ENCODE data around the gene LURAP1L.
A peak's percentile ranks its signal among the peaks of the same experiment; 100 is the strongest.

LURAP1L gene

DNA sequence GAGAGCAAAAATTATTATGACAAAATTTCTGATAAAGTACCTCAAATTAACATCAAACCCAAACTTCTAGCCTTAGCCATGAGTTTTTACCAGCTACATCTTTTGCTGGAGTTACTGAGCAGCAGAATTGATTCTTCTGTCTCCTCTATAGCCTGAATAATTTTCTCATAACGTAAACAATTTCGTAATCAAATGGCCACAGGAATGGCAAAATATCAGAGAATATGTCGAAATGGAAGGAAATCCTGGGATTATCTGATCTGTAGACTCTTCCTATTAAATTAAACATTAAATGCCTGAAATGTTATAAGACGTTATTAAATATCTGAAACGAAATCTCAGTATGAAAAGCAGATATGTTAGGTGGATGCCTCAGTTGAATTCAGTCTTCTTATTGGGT, 41.1 kb downstream of the LURAP1L start:
- TF ChIP-seq, protein P1, sequence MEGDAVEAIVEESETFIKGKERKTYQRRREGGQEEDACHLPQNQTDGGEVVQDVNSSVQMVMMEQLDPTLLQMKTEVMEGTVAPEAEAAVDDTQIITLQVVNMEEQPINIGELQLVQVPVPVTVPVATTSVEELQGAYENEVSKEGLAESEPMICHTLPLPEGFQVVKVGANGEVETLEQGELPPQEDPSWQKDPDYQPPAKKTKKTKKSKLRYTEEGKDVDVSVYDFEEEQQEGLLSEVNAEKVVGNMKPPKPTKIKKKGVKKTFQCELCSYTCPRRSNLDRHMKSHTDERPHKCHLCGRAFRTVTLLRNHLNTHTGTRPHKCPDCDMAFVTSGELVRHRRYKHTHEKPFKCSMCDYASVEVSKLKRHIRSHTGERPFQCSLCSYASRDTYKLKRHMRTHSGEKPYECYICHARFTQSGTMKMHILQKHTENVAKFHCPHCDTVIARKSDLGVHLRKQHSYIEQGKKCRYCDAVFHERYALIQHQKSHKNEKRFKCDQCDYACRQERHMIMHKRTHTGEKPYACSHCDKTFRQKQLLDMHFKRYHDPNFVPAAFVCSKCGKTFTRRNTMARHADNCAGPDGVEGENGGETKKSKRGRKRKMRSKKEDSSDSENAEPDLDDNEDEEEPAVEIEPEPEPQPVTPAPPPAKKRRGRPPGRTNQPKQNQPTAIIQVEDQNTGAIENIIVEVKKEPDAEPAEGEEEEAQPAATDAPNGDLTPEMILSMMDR (IDR thresholded peaks at IDR 0.05; ENCODE audit: control insufficient read depth, extremely low read depth, insufficient read depth), result no peak
- DNase-seq (ENCODE audit: low read depth), result no peak
- H3K4me3 ChIP-seq (ENCODE audit: low read depth, low read length), result no peak overlapping the region

GRCh38 chr9:12816656-12817101, 41.9 kb downstream of the LURAP1L start:
- TF ChIP-seq, protein P1 (IDR thresholded peaks at IDR 0.05; ENCODE audit: control insufficient read depth, extremely low read depth, insufficient read depth), result no peak
- H3K4me3 ChIP-seq (ENCODE audit: low read depth, low read length), result no peak overlapping the region
- peak; percentile 86 for DNase-seq (ENCODE audit: low read depth)

DNA sequence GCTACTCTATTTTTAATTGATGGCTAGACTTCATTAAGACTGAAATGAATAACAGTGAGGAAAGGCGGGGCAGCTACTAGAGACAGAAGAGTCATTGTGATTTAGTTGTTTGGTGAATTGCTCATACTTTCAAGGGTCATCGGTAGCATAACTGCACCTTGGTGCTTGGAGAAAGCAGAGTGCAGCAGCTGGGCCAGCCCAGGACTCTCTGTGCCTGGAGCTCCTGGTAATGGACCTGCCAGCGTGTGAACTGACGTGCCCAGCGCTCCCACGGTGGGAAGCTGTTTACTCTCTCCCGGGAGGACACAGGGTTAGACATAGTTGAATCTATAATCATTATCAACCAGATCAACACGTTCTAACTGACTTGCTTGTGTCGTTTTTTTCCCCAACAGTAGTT, 42.9 kb downstream of the LURAP1L start:
- peak; percentile 11 for DNase-seq (ENCODE audit: low read depth)
- TF ChIP-seq, protein P1 (IDR thresholded peaks at IDR 0.05; ENCODE audit: control insufficient read depth, extremely low read depth, insufficient read depth), result no peak
- H3K4me3 ChIP-seq (ENCODE audit: low read depth, low read length), result no peak overlapping the region

DNA sequence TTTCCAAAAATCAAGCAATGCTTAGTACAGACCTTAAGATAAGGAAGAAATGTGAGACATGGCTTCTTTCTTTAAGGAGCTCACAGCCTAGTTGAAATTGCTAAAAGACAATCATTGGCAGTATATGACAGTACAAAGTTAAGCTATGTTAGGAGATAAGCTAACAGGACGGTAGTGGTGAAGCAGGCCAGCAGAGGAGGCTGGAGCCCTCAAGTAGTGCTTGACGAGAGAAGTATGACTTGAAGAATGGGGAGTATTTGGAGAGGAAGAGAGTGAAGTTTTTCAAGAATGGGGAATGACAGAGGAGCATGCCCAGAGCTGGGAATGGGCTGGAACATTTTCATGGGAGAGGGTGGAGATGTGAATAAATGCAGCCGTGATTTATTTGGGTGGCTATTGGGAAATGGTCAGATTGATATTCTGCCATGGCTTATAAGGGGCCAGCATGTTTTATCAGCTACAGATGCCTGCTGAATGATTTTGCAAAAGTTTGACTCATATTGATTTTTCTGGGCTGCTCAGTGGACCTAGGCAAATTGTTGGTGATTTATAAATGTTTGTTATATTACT, 43.7 kb downstream of the LURAP1L start:
- DNase-seq (ENCODE audit: low read depth), result no peak

GRCh38 chr9:12819436-12820185, 44.8 kb downstream of the LURAP1L start:
- TF ChIP-seq, protein P1 (IDR thresholded peaks at IDR 0.05; ENCODE audit: control insufficient read depth, extremely low read depth, insufficient read depth), result peak; percentile 53
- peak; percentile 10 for DNase-seq (ENCODE audit: low read depth)
- no peak overlapping the region for H3K4me3 ChIP-seq (ENCODE audit: low read depth, low read length)

More for the DNA sequence above, 43.7 kb downstream of the LURAP1L start:
- no peak overlapping the region for H3K4me3 ChIP-seq (ENCODE audit: low read depth, low read length)
- TF ChIP-seq, protein P1 (IDR thresholded peaks at IDR 0.05; ENCODE audit: control insufficient read depth, extremely low read depth, insufficient read depth), result no peak

DNA sequence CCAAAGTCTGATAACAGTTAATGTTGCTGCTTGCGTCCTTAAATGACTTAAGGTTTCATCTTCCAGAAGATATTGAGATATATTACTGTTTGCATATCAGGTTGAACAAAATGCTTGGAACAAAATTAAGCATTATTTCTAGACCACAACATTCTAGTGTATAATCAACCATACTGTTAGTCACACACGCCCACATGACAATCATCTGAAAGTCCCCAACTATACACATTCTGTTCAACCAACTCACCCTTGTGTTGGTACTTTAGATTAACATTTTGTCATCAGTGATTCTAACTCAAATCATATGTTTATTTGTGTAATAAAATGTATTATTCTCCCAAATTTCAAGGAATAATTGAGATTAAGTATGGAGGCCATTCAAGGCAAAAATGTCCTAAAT, 47.3 kb downstream of the LURAP1L start:
- TF ChIP-seq, protein P1 (IDR thresholded peaks at IDR 0.05; ENCODE audit: control insufficient read depth, extremely low read depth, insufficient read depth), result no peak
- no peak for DNase-seq (ENCODE audit: low read depth)
- no peak overlapping the region for H3K4me3 ChIP-seq (ENCODE audit: low read depth, low read length)
